ENCODE measurements around the gene MRPL41.

DNA sequence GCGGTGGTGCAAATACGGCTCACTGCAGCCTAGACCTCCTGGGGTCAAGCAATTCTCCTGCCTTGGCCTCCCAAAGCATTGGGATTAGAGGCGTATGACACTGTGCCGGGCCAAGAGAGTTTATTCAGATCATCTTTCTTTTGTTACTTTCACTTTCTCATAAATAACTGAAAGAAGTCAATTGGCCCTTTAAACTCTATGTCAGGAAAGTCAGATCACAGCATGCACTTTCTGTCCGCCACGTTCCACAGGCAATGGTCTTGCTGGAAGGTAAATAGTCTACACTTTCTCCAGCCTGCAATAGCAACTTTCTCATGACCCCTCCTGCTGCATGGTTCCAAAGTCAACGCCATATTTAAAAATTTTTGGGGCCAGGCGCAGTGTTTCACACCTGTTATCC lies 47.3 kb downstream of the MRPL41 start:
- TF ChIP-seq EZH2 (IDR thresholded peaks at IDR 0.05; ENCODE audit: insufficient read depth, poor library complexity, severe bottlenecking): no peak
- TF ChIP-seq EZH2phosphoT487 (IDR thresholded peaks at IDR 0.05; ENCODE audit: insufficient read depth, low read depth): no peak

Measured in GM23248 (cell line).